Tibial nerve (tissue), 4 donors: Measurements from ENCODE around the gene PLB1. TPM values are rescaled to one million over a fixed set of nuclear protein-coding genes. Genes with fewer than 3 reads are reported as not detected.
A peak's percentile ranks its signal among the peaks of the same experiment; 100 is the strongest.

Experiments used
- DNase-seq, 2 donors: peaks; one replicate each; pipeline ENCODE4 v3.0.0-alpha.2; 2019; ENCODE audit warnings: low spot score in 2 of 2
- H3K27ac ChIP-seq, 4 donors: fragments of 200-600 bp; sonication (generic) in 3 of 4; one replicate each; pipeline ENCODE4 v1.5.1; 2017 to 2019; ENCODE audit warnings: mild to moderate bottlenecking in 1 of 4
- H3K27me3 ChIP-seq, 2 donors: fragments of 200-600 bp; sonication (generic) in 1 of 2; one replicate each; pipeline versions ENCODE4 v1.5.1 to v1.6.0; 2017 to 2019
- H3K36me3 ChIP-seq, 3 donors: fragments of 200-600 bp; sonication (generic); one replicate each; pipeline ENCODE4 v1.5.1; 2018 to 2019
- H3K4me1 ChIP-seq, 4 donors: fragments of 200-600 bp; sonication (generic) in 3 of 4; one replicate each; pipeline ENCODE4 v1.5.1; 2017 to 2019
- H3K4me3 ChIP-seq, 4 donors: fragments of 200-600 bp; sonication (generic) in 3 of 4; one replicate each; pipeline ENCODE4 v1.5.1; 2017 to 2019; ENCODE audit warnings: mild to moderate bottlenecking in 1 of 4, moderate library complexity in 1 of 4
- H3K9me3 ChIP-seq, 4 donors: fragments of 200-600 bp; sonication (generic) in 3 of 4; one replicate each; pipeline ENCODE4 v1.5.1; 2017 to 2019
- CTCF ChIP-seq, 5 experiments: fragments of 200-600 bp in 3 of 5; fragments of 450-650 bp in 2 of 5; sonication (generic) in 3 of 5; IDR thresholded peaks; one replicate each; pipeline ENCODE4 v1.5.1; 2016 to 2019; ENCODE audit warnings: antibody characterized with exemption in 5 of 5, mild to moderate bottlenecking in 3 of 5, moderate library complexity in 2 of 5
- EP300 ChIP-seq, 2 donors: sonication (generic); formaldehyde crosslinking; IDR thresholded peaks; one replicate each; pipeline ENCODE4 v1.6.1; 2017; ENCODE audit warnings: antibody characterized with exemption in 2 of 2, mild to moderate bottlenecking in 1 of 2
- POLR2A ChIP-seq, 2 donors: fragments of 450-650 bp; IDR thresholded peaks; one replicate each; pipeline ENCODE4 v1.6.1; 2017; ENCODE audit warnings: antibody characterized with exemption in 2 of 2, mild to moderate bottlenecking in 2 of 2, moderate library complexity in 2 of 2
- WGBS, 2 donors: methylation state at CpG; one replicate each; pipeline ENCODE4 v1.1.5; 2018; 5-methylcytosine and 5-hydroxymethylcytosine counted together
- total RNA-seq, 4 donors: library from RNA; depleted of rRNA; stranded (reverse); fragments of >200 nt; gene quantifications; one replicate each; pipeline ENCODE4 v1.1.0, GENCODE V29; 2016

The PLB1 gene
- total RNA-seq, 4 donors from 2014 or later = 1.7 to 8.4 (median 4.7) TPM

- DNase-seq = no peak
- Histone ChIP-seq H3K36me3 (no peaks in the 10 kb centered on the region), H3K27me3 (no peaks in the 10 kb centered on the region), H3K4me1 (peaks cover 0 to 13% (median 2%) of the 10 kb centered on the region in 4 donors), H3K27ac (no peak overlapping the region), H3K9me3 (no peaks in the 10 kb centered on the region), H3K4me3 (no peak overlapping the region)
- WGBS, 2 donors = 75 to 82% methylated on average over 5 of the region's 5 CpGs
- TF ChIP-seq CTCF (IDR thresholded peaks at IDR 0.05) (no peak), POLR2A (IDR thresholded peaks at IDR 0.05) (no peak), EP300 (IDR thresholded peaks at IDR 0.05) (no peak)
Measured at GRCh38 chr2:28580078-28580477, 84.2 kb downstream of the PLB1 start.

GRCh38 chr2:28581312-28581711, 85.5 kb downstream of the PLB1 start:
- H3K27ac ChIP-seq = no peak overlapping the region
- WGBS, 2 donors = 89 to 93% methylated on average over 4 of the region's 4 CpGs
- H3K36me3 ChIP-seq = no peaks in the 10 kb centered on the region
- no peak for DNase-seq
- no peaks in the 10 kb centered on the region for H3K9me3 ChIP-seq
- H3K4me1 ChIP-seq = peaks cover 0 to 13% (median 2%) of the 10 kb centered on the region in 4 donors
- H3K27me3 ChIP-seq = no peaks in the 10 kb centered on the region
- TF ChIP-seq POLR2A (IDR thresholded peaks at IDR 0.05) = no peak
- TF ChIP-seq EP300 (IDR thresholded peaks at IDR 0.05) = no peak
- no peak for TF ChIP-seq CTCF (IDR thresholded peaks at IDR 0.05)
- no peak overlapping the region for H3K4me3 ChIP-seq

- no peaks in the 10 kb centered on the region for H3K27me3 ChIP-seq
- no peaks in the 10 kb centered on the region for H3K9me3 ChIP-seq
- H3K4me1 ChIP-seq = peaks cover 0 to 13% (median 2%) of the 10 kb centered on the region in 4 donors
- no peaks in the 10 kb centered on the region for H3K36me3 ChIP-seq
- TF ChIP-seq POLR2A (IDR thresholded peaks at IDR 0.05) (no peak), CTCF (IDR thresholded peaks at IDR 0.05) (no peak), EP300 (IDR thresholded peaks at IDR 0.05) (no peak)
- 86 to 87% methylated on average over 6 of the region's 6 CpGs for WGBS, 2 donors
- H3K4me3 ChIP-seq = no peak overlapping the region
- no peak overlapping the region for H3K27ac ChIP-seq
- DNase-seq = no peak
Measured at GRCh38 chr2:28582152-28582551, 86.3 kb downstream of the PLB1 start.

GRCh38 chr2:28582595-28582994, 86.7 kb downstream of the PLB1 start:
- 84 to 90% methylated on average over 5 of the region's 5 CpGs for WGBS, 2 donors
- H3K4me3 ChIP-seq = no peak overlapping the region
- no peaks in the 10 kb centered on the region for H3K9me3 ChIP-seq
- TF ChIP-seq CTCF (IDR thresholded peaks at IDR 0.05) (no peak), POLR2A (IDR thresholded peaks at IDR 0.05) (no peak), EP300 (IDR thresholded peaks at IDR 0.05) (no peak)
- no peaks in the 10 kb centered on the region for H3K27me3 ChIP-seq
- no peak overlapping the region for H3K27ac ChIP-seq
- H3K4me1 ChIP-seq = peaks cover 0 to 13% (median 2%) of the 10 kb centered on the region in 4 donors
- H3K36me3 ChIP-seq = no peaks in the 10 kb centered on the region
- no peak for DNase-seq

GRCh38 chr2:28583899-28584553, 88.2 kb downstream of the PLB1 start:
- H3K27me3 ChIP-seq = no peaks in the 10 kb centered on the region
- H3K4me1 ChIP-seq = peaks cover 0 to 13% (median 2%) of the 10 kb centered on the region in 4 donors
- H3K36me3 ChIP-seq = no peaks in the 10 kb centered on the region
- H3K4me3 ChIP-seq = no peak overlapping the region
- H3K9me3 ChIP-seq = no peaks in the 10 kb centered on the region
- peak; percentile 37 to 60 for DNase-seq
- WGBS, 2 donors = 50 to 52% methylated on average over 10 of the region's 10 CpGs
- H3K27ac ChIP-seq = peak overlapping the region in 2 of 4 donors; percentile 12 to 81
- TF ChIP-seq EP300 (IDR thresholded peaks at IDR 0.05) (peak in 1 of 2 donors; percentile 30), POLR2A (IDR thresholded peaks at IDR 0.05) (no peak), CTCF (IDR thresholded peaks at IDR 0.05) (no peak)
